ENCODE results near the gene SCART1. TPM values are rescaled to one million over a fixed set of nuclear protein-coding genes. Genes with fewer than 3 reads are reported as not detected.
"Not testable (repeated sequence)": the region's sequence is repeated elsewhere in the genome, so short reads cannot be mapped to it uniquely, and the experiment has no call there.

Gene SCART1
- polyA plus RNA-seq, 3 donors: 1.6 to 4.9 (median 3.5) TPM

DNA sequence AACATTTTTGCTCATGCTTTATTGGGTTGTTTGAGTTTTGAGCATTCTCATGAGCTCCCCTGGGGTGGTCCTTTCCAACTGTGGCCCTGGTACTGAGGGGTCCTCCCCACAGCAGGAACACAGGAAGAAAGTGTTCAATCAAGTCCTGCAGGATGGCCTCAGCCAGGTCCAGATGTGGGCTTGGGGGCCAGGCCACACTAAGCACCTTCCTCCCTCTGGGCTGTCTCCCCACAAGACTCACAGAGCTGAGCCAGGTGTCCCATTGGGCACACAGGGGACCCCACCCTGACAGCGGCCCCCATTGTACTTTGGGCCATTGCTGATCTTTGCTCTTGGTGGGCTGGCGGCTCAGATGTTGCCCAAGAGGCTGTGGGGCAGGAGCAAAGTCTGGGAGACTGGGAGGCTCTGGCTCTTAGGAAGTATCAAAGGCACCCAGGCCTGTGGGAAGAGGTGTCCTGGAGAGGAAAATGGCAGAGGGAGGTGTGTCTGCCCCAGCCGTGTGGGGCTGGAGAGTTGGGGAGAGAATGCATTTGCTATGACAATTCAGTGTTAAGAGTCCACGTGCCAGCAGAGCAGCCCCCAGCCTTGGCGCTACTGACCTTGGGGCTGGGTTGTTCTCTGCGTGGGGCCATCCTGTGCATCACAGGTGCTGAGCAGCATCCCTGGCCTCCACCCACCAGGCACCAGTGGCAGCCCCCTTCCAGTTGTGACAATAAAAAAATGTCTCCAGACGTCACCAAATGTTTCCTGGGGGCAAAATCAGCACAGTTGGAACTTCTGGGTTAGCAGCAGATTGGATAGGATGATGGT is 17.8 kb downstream of the SCART1 start:
- no peak for DNase-seq

DNA sequence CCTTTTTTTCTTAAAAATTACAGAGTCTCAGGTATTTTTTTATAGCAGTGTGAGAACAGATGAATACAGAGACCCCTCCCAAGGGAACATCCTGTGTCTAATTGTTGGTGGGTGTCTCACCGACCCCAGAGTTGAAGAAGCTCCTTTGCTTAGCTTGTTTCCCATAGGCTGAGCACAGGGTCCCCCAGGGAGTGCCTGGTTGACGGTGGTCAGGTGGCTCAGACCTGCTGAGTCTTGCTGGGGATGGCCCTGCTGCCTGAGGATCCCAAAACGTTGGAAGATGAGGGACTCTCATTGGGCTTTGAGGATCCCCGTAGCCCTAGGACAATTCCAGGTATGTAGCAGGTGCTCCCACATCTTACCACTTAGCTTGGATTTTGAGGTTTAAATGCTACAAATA is 19.5 kb downstream of the SCART1 start:
- DNase-seq: no peak

GRCh38 chr10:133474027-133474426 is 20.3 kb downstream of the SCART1 start:
- DNase-seq: no peak

GRCh38 chr10:133474665-133475424 is 21.1 kb downstream of the SCART1 start:
- no peak for DNase-seq

GRCh38 chr10:133475425-133475734 is 21.6 kb downstream of the SCART1 start:
- no peak for DNase-seq

DNA sequence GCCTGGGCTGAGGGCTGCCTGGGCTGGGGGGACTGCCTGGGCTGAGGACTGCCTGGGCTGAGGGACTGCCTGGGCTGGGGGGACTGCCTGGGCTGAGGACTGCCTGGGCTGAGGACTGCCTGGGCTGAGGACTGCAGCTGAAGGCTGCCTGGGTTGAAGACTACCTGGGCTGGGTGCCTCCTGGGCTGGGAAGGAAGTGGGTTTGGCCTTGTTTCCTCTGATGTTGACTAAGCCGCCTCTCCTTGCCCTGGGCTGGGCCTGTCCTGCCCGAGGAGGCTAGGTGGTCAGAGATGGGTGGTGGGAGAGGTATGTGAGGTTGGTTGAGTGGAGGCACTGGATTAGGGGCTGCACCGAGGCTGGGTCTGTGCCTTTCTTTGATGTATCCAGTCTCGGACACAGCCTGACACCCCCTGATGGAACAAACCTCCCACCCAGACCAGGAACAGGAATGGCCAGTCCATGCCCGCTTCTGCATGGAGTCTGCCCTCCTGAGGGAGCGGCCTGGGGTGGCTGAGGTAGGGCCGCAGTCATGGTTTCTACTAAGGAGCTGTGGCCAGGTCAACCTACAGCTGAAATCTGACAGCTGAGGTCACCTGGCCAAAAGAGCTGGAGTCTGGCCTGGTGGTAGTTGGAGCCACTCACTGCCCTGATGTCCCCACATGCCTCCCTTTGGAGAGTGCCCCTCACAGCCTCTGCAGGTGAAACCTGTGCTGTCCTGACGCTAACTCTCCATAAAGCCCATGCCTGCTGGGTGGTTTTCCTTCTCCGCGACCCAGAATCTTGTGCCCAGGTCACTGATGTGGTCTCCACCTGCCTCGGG is 22.3 kb downstream of the SCART1 start:
- no peak for DNase-seq

- no peak for DNase-seq
These were observed 22.9 kb downstream of the SCART1 start for GRCh38 chr10:133476641-133476990.

- DNase-seq: no peak
These were observed 27.4 kb downstream of the SCART1 start for GRCh38 chr10:133481086-133481643.

DNA sequence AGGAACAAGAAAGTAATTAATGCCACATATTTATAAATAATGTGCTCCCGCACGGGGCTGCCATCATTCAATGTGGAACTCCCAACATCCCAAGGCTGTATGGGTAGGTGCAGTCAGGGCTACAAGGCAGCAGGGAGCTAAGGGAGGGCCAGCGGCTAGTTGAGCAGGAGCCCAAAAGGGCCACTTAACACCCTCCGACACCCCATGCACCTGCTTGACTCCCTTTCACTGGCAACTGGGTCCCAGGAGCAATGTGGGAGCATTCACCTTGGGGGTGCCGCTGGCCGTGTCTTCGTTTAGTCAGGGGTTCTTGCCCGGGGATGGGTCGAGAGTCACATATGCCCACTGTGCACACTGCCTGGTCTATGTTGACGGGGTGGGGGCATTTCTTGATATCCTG is 27.9 kb downstream of the SCART1 start:
- DNase-seq: no peak

DNA sequence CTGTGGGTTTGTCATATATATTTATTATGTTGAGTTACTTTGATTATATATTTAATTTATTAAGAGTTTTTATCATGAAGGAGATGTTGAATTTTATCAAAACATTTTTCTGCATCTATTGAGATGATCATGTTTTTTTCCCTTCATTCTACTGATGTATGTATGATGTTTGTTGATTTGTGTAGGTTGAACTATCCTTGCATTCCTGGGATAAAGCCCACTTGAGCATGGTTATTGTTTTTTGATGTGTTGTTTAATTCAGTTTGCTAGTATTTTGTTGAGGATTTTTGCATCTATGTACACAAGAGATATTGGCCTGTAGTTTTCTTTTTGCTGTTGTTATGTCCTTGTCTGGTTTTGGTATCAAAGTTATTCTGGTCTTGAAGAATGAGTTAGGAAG is 31.1 kb downstream of the SCART1 start:
- DNase-seq: no peak

DNA sequence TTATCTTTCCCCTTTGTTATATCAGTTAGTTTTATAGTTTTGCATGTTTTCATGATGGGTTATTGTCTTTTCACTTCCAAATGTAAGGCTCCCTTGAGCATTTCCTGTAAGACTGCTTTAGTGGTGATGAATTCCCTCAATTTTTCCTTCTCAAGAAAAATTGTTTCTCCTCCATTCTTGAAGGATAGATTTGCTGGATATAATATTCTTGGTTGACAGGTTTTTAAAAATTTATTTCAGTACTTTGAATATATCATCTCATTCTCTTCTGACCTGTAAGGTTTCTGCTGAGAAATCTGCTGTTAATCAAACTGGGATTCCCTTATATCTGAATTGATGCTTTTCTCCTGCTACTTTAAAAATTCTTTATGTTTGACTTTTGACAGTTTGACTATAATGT is 33.3 kb downstream of the SCART1 start:
- DNase-seq: no peak

GRCh38 chr10:133488354-133488753 is 34.6 kb downstream of the SCART1 start:
- no peak for DNase-seq

DNA sequence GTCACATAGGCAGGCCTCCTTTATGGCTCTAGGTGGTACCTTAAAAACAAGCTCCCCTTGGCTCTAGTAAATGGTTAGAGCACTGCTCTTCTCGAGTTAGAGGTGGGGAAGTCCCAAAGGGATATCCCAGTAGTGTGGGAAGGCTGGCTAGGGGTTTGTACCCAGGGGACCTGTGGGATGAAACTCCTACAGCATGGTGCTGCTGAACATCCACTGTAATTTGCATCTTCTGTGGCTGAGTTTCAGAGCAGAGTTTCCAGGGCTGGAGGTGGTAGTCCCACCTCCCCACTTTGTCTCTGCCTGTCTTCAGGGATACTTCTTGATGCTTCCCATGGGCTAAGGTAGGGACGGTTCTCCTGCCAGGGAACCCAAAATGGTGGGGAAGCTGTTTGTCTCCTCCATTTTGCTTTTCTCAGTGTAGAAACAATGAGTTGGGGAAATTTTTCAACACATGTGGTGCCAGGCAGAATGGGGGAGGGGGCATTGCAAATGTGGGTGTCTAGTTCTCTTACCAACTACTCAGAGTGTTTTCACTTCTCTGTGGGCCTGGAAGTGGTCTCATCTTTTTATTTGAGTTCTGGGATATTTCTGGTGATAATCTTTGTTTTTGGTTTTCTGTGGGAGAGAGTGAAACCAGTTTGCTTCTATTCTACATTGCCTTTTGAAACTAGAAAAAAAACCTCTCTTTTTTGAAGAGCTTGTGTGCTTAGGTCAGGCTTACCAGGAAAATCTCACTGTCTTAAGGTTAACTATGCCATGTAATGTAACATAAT is 36.3 kb downstream of the SCART1 start:
- no peak for DNase-seq

DNA sequence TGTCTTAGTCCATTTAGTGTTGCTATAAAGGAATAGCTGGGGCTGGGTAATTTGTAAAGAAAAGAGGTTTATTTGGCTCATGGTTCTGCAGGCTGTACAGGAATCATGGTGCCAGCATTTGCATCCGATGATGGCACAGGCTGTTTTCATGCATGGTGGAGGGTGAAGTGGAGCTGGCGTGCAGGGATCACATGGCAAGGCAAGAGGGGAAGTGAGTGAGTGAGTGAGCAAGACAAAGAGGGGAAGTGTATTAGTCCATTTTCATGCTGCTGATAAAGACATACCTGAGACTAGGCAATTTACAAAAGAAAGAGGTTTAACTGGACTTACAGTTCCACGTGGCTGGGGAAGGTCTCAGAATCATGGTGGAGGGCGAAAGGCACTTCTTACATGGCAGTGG is 39.8 kb downstream of the SCART1 start:
- not testable (repeated sequence) for DNase-seq

GRCh38 chr10:133497363-133497762 is 43.6 kb downstream of the SCART1 start:
- DNase-seq: not testable (repeated sequence)

GRCh38 chr10:133499176-133499575 is 45.4 kb downstream of the SCART1 start:
- DNase-seq: not testable (repeated sequence)

GRCh38 chr10:133500897-133501296 is 47.2 kb downstream of the SCART1 start:
- not testable (repeated sequence) for DNase-seq

- DNase-seq: no peak
These were observed 56.0 kb downstream of the SCART1 start for GRCh38 chr10:133509700-133510099.

DNA sequence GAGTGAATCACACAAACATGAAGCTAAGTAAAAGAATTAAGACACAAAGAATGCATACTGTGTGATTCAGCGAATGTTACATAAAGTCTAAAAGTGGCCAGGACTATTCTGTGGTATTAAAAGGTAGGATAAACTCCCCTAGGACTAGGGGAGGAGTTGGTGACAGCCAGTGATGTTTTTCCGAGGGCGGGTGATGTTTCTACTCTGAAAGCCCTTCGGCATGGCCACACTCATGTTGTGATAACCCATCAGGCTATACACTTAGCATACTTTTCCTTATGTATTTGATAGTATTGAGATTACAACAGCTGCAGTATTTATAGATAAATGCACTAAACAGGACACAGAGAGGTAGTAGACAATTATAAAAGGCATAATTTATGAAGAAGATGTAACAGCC is 57.7 kb downstream of the SCART1 start:
- DNase-seq: no peak

DNA sequence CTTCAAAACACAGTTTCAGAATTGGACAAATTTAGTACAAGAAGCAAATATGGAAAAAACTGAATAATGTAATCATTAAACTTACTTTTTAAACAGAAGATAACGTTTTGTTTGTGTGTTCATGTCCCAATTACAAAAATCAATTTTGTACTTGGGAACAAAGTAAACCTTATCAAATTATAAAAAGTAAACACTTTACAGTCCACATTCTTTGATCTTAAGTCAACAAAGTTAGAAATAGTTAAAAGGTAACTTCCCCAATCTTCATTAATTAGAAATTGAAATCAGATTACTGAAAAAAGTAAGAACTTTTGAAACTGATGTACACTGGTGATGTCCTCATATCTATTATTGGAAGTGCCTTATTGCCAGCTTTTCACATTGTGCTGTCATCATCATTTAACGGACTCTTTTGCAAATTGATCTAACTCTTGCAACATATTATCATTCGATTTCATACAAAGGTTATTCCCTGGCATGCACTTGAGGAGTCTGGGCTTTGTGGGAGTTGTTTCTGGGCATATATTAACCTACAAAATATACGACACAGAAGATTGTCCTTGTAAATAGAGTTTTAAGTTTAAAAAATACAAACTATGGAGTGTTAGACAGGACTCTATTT is 58.3 kb downstream of the SCART1 start:
- no peak for DNase-seq

- no peak for DNase-seq
These were observed 61.7 kb downstream of the SCART1 start for GRCh38 chr10:133515471-133515870.

Data from renal pelvis (tissue), 4 donors.